CD14-positive monocyte (primary cell): ENCODE measurements around the gene RASAL2. TPM values are rescaled to one million over a fixed set of nuclear protein-coding genes. Genes with fewer than 3 reads are reported as not detected.

ENCODE experiments used
- DNase-seq, 3 donors: peaks; one replicate each; pipeline ENCODE4 v3.0.0-alpha.2; 2011 to 2022
- H2AFZ ChIP-seq: 2 replicates; pipeline ENCODE4 v1.6.0; 2012; ENCODE audit warnings: mild to moderate bottlenecking, low read depth, low read length, inconsistent platforms; ENCODE audit not compliant: insufficient read depth, poor library complexity, severe bottlenecking
- H3K27ac ChIP-seq, 2 donors: 1 replicate in 1 of 2; 2 replicates in 1 of 2; pipeline ENCODE4 v1.5.1; 2012 to 2013; ENCODE audit warnings: low read length in 2 of 2, control low read depth in 1 of 2, inconsistent platforms in 1 of 2, low read depth in 1 of 2, mild to moderate bottlenecking in 1 of 2
- H3K27me3 ChIP-seq, 2 donors: one replicate each; pipeline versions ENCODE4 v1.6.0 to v1.6.1; 2011 to 2013; ENCODE audit warnings: low read length in 2 of 2; ENCODE audit not compliant: control insufficient read depth in 2 of 2, insufficient read depth in 2 of 2
- H3K36me3 ChIP-seq, 2 donors: replicated peaks in 1 of 2; 1 replicate in 1 of 2; 2 replicates in 1 of 2; pipeline versions ENCODE4 v1.5.1 to v1.6.1; 2012 to 2013; ENCODE audit warnings: low read length in 2 of 2, control low read depth in 1 of 2, inconsistent platforms in 1 of 2, mild to moderate bottlenecking in 1 of 2; ENCODE audit not compliant: insufficient read depth in 2 of 2, control insufficient read depth in 1 of 2
- H3K4me1 ChIP-seq, 2 donors: 1 replicate in 1 of 2; 2 replicates in 1 of 2; pipeline versions ENCODE4 v1.5.1 to v1.6.1; 2012 to 2013; ENCODE audit warnings: low read length in 2 of 2, control low read depth in 1 of 2, inconsistent platforms in 1 of 2, mild to moderate bottlenecking in 1 of 2, moderate library complexity in 1 of 2; ENCODE audit not compliant: insufficient read depth in 2 of 2, control insufficient read depth in 1 of 2
- H3K4me2 ChIP-seq: replicated peaks from 2 replicates; pipeline ENCODE3; 2012; ENCODE audit warnings: low read length, moderate library complexity, mild to moderate bottlenecking; ENCODE audit not compliant: poor library complexity, severe bottlenecking; ENCODE audit errors: extremely low read depth
- H3K4me3 ChIP-seq, 3 experiments: fragments of 200-600 bp in 1 of 3; sonication (generic) in 1 of 3; replicated peaks in 1 of 3; 1 replicate in 2 of 3; 2 replicates in 1 of 3; pipeline ENCODE4 v1.5.1; 2011 to 2013; ENCODE audit warnings: low read length in 3 of 3, mild to moderate bottlenecking in 3 of 3, control low read depth in 2 of 3, low read depth in 2 of 3, inconsistent platforms in 1 of 3, moderate library complexity in 1 of 3
- H3K79me2 ChIP-seq: 2 replicates; pipeline ENCODE4 v1.6.0; 2012; ENCODE audit warnings: mild to moderate bottlenecking, control low read depth, inconsistent platforms, low read length, moderate library complexity; ENCODE audit not compliant: insufficient read depth
- H3K9ac ChIP-seq: 2 replicates; pipeline ENCODE4 v1.6.0; 2017; ENCODE audit warnings: low read length, mild to moderate bottlenecking; ENCODE audit not compliant: insufficient read depth, poor library complexity, severe bottlenecking
- H3K9me3 ChIP-seq, 2 donors: replicated peaks in 1 of 2; 1 replicate in 1 of 2; 2 replicates in 1 of 2; pipeline versions ENCODE4 v1.5.1 to v1.6.1; 2012 to 2013; ENCODE audit warnings: low read length in 2 of 2, control low read depth in 1 of 2; ENCODE audit not compliant: control insufficient read depth in 1 of 2, insufficient read depth in 1 of 2
- H4K20me1 ChIP-seq: 2 replicates; pipeline ENCODE4 v1.6.0; 2012; ENCODE audit warnings: mild to moderate bottlenecking, low read length, control low read depth, moderate library complexity; ENCODE audit not compliant: insufficient read depth
- H3K27ac Mint-ChIP-seq, 7 donors: one replicate each; pipeline ENCODE4 v1.8.0; 2020; ENCODE audit warnings: mild to moderate bottlenecking in 7 of 7, mixed read lengths in 7 of 7, moderate library complexity in 6 of 7, inconsistent platforms in 2 of 7
- H3K27me3 Mint-ChIP-seq, 3 donors: one replicate each; pipeline ENCODE4 v1.8.0; 2021 to 2022; ENCODE audit warnings: low read depth in 3 of 3, mild to moderate bottlenecking in 3 of 3, mixed read lengths in 3 of 3, moderate library complexity in 3 of 3, inconsistent platforms in 1 of 3
- H3K36me3 Mint-ChIP-seq, 2 donors: one replicate each; pipeline ENCODE4 v1.8.0; 2020; ENCODE audit warnings: mixed read lengths in 2 of 2, inconsistent platforms in 1 of 2, mild to moderate bottlenecking in 1 of 2
- H3K4me1 Mint-ChIP-seq: one replicate; pipeline ENCODE4 v1.8.0; 2020; ENCODE audit warnings: mild to moderate bottlenecking, mixed read lengths
- H3K4me3 Mint-ChIP-seq, 2 donors: one replicate each; pipeline ENCODE4 v1.8.0; 2020; ENCODE audit warnings: mild to moderate bottlenecking in 2 of 2, mixed read lengths in 2 of 2, moderate library complexity in 1 of 2
- H3K9me3 Mint-ChIP-seq, 7 donors: one replicate each; pipeline ENCODE4 v1.8.0; 2020 to 2022; ENCODE audit warnings: mixed read lengths in 7 of 7, mild to moderate bottlenecking in 6 of 7, moderate library complexity in 6 of 7, inconsistent platforms in 2 of 7
- whole genome bisulfite sequencing: methylation state at CpG from one replicate; pipeline ENCODE4 v1.1.5; 2013; ENCODE audit warnings: missing lambda C conversion rate; ENCODE audit not compliant: insufficient coverage; 5-methylcytosine and 5-hydroxymethylcytosine counted together
- intact Hi-C, 2 donors: fragments of 100-400 bp; cut with micrococcal nuclease; formaldehyde crosslinking; loops; one replicate each; pipeline versions ENCODE4 v1.15.0 to v1.15.1; 2023
- polyA plus RNA-seq, 3 donors: library from polyadenylated mRNA; depleted of rRNA in 1 of 3; unstranded in 2 of 3; stranded (reverse) in 1 of 3; fragments of 300-500 nt in 2 of 3; fragments of >200 nt in 1 of 3; fragmentation: Illumina TruSeq in 2 of 3; gene quantifications; 1 replicate in 2 of 3; 2 replicates in 1 of 3; pipeline ENCODE4 v1.2.3, GENCODE V29; 2012 to 2021
- TF ChIP-seq, protein P1 (sequence below): fragments of 200-600 bp; IDR thresholded peaks from one replicate; pipeline ENCODE4 v1.8.0; 2022; ENCODE audit warnings: antibody characterized with exemption, mild to moderate bottlenecking

Gene RASAL2
- polyA plus RNA-seq, 3 donors = 0.15 to 1.00 (median 0.63) TPM

DNA sequence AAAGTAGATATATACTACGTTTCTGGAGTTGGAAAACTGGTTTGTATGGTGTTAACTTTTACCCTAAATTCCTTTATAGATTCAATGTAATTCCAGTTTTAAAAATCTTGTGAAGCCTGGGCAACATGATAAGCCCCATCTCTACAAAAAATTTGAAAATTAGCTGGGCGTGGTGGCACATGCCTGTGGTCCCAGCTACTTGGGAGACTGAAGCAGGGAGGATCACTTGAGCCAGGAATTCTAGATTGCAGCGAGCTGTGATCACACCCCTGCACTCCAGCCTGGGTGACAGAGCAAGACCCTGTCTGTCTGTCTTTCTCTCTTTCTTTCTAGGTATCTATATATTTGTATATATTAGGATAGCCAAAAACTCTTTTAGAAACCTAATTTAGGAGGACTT is 260.9 kb downstream of the RASAL2 start:
- no peaks in the 10 kb centered on the region for H3K79me2 ChIP-seq
- H3K27ac ChIP-seq = no peak overlapping the region
- H3K4me3 ChIP-seq = no peak overlapping the region
- H3K36me3 ChIP-seq = no peaks in the 10 kb centered on the region
- DNase-seq = no peak
- WGBS = 88% methylated on average over 1 of the region's 3 CpGs
- TF ChIP-seq, protein P1, sequence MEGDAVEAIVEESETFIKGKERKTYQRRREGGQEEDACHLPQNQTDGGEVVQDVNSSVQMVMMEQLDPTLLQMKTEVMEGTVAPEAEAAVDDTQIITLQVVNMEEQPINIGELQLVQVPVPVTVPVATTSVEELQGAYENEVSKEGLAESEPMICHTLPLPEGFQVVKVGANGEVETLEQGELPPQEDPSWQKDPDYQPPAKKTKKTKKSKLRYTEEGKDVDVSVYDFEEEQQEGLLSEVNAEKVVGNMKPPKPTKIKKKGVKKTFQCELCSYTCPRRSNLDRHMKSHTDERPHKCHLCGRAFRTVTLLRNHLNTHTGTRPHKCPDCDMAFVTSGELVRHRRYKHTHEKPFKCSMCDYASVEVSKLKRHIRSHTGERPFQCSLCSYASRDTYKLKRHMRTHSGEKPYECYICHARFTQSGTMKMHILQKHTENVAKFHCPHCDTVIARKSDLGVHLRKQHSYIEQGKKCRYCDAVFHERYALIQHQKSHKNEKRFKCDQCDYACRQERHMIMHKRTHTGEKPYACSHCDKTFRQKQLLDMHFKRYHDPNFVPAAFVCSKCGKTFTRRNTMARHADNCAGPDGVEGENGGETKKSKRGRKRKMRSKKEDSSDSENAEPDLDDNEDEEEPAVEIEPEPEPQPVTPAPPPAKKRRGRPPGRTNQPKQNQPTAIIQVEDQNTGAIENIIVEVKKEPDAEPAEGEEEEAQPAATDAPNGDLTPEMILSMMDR = no peak
- no peak overlapping the region for H3K9ac ChIP-seq
- peaks cover 1 to 5% (median 2%) of the 10 kb centered on the region in 3 donors for H3K27me3 Mint-ChIP-seq
- peaks cover 2 to 13% (median 5%) of the 10 kb centered on the region in 7 donors for H3K9me3 Mint-ChIP-seq
- intact Hi-C loops = no loop called here
- no peaks in the 10 kb centered on the region for H3K27me3 ChIP-seq
- H3K9me3 ChIP-seq = peaks cover 0 to 9% of the 10 kb centered on the region in 2 donors
- no peaks in the 10 kb centered on the region for H3K4me1 ChIP-seq
- H3K36me3 Mint-ChIP-seq = no peaks in the 10 kb centered on the region
- no peaks in the 10 kb centered on the region for H4K20me1 ChIP-seq
- H3K4me1 Mint-ChIP-seq = peaks cover 2% of the 10 kb centered on the region
- H3K4me3 Mint-ChIP-seq = no peak overlapping the region
- no peak overlapping the region for H2AFZ ChIP-seq
- no peak overlapping the region for H3K4me2 ChIP-seq
- no peak overlapping the region for H3K27ac Mint-ChIP-seq

DNA sequence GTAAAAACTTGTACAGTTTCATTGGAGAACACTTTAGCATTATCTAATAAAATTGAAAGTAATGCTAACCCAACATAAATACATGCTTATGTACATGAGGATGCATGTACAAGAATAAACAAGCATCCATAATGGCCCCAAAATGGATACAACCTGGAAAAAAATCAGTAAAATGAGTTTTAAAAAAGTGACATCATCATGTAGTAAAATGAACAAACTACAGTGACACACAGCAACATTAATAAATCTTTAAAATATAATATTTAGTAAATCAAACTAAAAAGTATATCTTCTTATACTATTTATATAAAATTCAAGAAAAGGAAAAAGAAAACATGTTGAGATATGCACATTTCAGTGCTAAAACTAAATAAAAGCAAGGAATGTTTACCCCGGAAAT is 262.4 kb downstream of the RASAL2 start:
- H3K4me1 ChIP-seq = no peaks in the 10 kb centered on the region
- no CpG with 5 or more reads among the region's 1 CpG for WGBS
- intact Hi-C loops = no loop called here

More for the DNA sequence above, 262.4 kb downstream of the RASAL2 start:
- DNase-seq = no peak
- peaks cover 2% of the 10 kb centered on the region for H3K4me1 Mint-ChIP-seq
- no peaks in the 10 kb centered on the region for H3K36me3 Mint-ChIP-seq
- H3K27me3 ChIP-seq = no peaks in the 10 kb centered on the region
- peaks cover 0 to 9% of the 10 kb centered on the region in 2 donors for H3K9me3 ChIP-seq
- H3K9ac ChIP-seq = no peak overlapping the region
- TF ChIP-seq, protein P1 = no peak
- no peak overlapping the region for H3K27ac Mint-ChIP-seq
- no peak overlapping the region for H3K4me3 Mint-ChIP-seq
- H3K4me2 ChIP-seq = no peak overlapping the region
- H4K20me1 ChIP-seq = no peaks in the 10 kb centered on the region
- no peaks in the 10 kb centered on the region for H3K36me3 ChIP-seq
- H3K4me3 ChIP-seq = no peak overlapping the region
- H3K79me2 ChIP-seq = no peaks in the 10 kb centered on the region
- no peak overlapping the region for H2AFZ ChIP-seq
- peaks cover 0 to 7% (median 3%) of the 10 kb centered on the region in 7 donors for H3K9me3 Mint-ChIP-seq
- no peak overlapping the region for H3K27ac ChIP-seq
- H3K27me3 Mint-ChIP-seq = peaks cover 0 to 5% (median 2%) of the 10 kb centered on the region in 3 donors
